LoVo (cell line): ENCODE data around the gene SYT11.
A peak's percentile ranks its signal among the peaks of the same experiment; 100 is the strongest.
"Not testable (repeated sequence)": the region's sequence is repeated elsewhere in the genome, so short reads cannot be mapped to it uniquely, and the experiment has no call there.

Experiments
- DNase-seq: peaks from one replicate; pipeline ENCODE4 v3.0.0-alpha.2; 2016; ENCODE audit warnings: low spot score

SYT11 gene

GRCh38 chr1:155899683-155900082 lies 40.3 kb downstream of the SYT11 start:
- no peak for DNase-seq

DNA sequence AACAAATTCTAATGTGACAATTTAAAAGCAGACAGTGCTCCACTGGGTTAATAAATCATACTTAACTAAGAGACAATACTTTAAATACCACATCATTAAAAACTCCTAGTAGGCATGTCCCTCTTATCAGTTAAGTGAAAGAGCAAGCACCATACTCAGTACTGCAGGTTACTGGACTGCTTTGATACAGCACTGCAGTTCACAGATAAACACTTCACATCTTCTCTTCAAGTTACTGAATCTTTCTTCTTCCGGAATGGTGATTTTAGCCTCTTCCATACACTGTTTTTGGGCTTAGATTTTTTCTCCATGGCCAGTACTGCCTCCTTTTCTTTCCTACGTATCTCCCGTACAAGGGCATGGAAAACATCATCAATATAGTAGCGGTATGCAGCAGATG lies 40.8 kb downstream of the SYT11 start:
- no peak for DNase-seq

- DNase-seq, result no peak
Measured at GRCh38 chr1:155904261-155904660, 44.9 kb downstream of the SYT11 start.

DNA sequence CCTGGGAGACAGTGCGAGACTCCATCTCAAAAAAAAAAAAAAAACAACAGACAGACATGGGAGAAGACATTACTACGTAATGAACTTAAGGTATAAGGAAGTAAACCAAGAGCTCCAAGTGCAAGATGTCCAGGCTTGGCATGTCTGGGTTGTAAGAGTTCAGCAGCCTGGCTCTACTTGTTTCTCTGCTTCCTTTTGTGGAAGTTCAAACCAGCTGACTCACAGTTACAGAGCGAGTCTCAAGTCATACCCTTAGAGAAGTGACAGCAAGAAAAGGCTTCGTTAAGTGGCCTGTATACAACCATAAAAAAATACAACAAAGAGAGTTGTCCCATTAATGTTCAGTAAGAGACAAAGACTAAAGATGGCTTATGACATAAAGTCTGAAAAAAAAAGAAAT lies 50.5 kb downstream of the SYT11 start:
- no peak for DNase-seq

GRCh38 chr1:155910621-155911121 lies 51.3 kb downstream of the SYT11 start:
- DNase-seq, result no peak

DNA sequence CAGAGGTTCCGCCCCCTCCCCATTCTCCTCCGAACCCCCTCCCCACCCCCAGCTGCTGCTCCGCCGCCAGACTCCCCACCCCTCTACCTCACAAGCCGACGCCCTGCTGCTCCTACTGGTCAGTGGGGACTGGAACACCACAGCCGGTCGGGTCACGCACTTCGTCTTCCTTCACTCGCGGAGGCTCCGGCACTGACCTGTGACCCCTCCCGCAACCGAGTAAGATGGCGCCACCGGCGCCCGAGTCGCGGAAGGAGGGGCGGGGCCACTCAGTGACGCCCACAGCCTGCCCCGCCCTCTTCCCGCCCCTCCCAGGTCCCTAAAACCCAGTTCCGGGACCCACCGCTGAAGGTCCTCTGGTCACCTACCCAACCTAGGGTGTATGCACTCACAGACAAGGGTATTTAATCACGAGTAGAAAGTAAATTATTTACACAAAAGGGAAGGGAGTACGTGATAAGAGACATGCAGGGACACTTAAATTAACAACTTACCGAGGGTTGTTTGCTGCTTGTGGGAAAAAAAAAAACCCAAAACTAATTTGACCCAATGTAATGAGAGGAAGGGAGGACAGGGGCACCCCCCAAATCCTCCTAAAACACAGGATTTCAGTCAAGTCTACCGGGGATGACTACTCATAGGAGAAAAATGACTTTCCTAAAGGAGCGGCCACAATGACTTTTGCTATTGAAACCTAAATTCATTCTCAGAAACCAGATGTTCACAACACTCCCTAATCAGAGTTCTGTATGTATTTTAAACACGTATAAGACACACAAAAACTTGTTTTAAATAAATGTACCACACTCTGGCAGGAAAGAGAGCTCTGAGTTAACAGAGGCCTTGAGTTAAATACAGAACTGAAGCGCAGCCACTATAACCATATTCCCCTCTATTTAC lies 52.0 kb downstream of the SYT11 start, which contains the start of gene RIT1:
Gene RIT1, minus strand, starts transcription at position 194 of the 900 bp plus-strand sequence. CDS start 588 bp downstream, outside the sequence.
- DNase-seq, result peak; percentile 88

DNA sequence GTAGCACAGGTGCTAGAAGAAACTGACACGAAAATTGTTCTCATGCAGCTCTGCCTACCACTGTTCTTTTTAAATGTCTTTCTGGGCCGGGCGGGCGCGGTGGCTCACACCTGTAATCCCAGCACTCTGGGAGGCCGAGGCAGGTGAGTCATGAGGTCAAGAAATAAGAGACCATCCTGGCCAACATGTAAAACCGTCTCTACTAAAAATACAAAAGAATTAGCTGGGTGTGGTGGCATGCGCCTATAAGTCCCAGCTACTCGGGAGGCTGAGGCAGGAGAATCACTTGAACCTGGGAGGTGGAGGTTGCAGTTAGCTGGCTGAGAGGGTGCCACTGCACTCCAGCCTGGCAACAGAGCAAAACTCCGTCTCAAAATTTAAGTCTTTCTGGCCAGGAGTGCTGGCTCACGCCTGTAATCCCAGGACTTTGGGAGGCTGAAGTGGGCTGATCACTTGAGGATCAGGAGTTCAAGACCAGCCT lies 52.7 kb downstream of the SYT11 start:
- peak; percentile 45 for DNase-seq

- no peak for DNase-seq
Measured at GRCh38 chr1:155913969-155914757, 54.8 kb downstream of the SYT11 start.

DNA sequence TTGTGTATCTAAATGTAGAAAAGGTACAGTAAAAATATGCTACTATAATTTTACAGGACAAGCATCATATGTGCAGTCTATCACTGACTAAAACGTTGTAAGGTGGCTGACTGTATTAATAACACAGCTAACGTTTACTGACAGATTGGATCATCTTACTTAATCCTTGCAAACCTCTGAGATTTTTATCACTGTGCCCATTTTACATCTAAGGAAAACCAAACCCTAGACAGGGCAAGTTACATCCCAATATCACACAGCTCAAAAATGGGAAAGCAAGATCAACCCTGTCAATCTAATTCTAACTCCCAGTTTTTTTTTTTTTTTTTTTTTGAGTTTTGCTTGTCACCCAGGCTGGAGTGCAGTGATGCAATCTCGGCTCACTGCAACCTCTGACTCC lies 59.3 kb downstream of the SYT11 start:
- no peak for DNase-seq

DNA sequence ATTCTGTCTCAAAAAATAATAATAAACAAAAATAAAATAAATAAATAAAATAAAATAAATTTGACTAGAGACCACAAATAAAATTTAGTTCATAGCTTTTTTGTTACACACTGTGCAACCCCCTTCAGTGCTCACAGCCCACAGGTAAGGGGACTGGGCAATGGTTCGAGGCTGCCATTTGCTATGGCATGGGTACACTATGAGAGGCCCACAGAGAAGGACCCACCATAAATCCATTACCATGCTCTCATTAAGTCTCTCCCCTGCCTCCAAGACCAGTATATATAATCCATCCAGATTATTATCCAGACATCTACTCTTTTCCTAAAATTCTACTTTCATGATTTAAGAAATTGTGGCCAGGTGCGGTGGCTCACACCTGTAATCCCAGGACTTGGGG lies 60.4 kb downstream of the SYT11 start:
- DNase-seq, result no peak

DNA sequence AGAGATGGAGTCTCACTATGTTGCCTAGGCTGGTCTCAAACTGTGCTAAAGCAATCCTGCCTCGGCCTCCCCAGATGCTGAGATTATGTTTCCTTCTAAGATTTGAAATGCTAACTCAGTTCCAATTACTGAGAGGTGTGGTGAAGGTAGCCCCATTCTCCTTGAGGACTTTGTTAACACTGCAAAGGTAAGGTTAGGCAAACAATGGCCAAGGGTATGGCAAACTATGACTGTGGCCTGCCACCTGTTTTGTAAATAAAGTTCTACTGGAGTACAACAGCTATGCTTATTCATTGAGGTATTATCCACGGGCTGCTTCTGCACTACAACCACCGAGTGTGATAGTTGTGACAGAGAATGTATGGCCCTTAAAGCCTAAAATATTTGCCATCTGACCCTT lies 61.4 kb downstream of the SYT11 start:
- no peak for DNase-seq

- no peak for DNase-seq
Measured at GRCh38 chr1:155925506-155925905, 66.1 kb downstream of the SYT11 start.

- DNase-seq, result peak; percentile 65
Measured at GRCh38 chr1:155929057-155929456, 69.7 kb downstream of the SYT11 start.

DNA sequence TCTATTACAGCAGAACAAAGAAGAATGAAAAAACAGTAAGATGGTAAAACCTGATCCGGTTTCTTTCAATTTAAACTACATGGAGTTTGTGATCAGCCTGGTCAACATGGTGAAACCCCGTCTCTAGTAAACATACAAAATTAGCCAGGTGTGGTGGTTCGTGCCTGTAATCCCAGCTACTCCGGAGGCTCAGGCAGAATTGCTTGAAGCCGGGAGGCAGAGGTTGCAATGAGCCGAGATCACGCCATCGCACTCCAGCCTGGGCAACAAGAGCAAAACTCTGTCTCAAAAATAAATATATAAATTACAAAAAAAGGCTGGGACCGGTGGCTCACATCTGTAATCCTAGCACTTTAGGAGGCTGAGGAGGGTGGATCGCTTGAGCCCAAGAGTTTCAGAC lies 71.4 kb downstream of the SYT11 start:
- DNase-seq, result not testable (repeated sequence)

- DNase-seq, result peak; percentile 61
Measured at GRCh38 chr1:155931332-155932038, 72.1 kb downstream of the SYT11 start.

DNA sequence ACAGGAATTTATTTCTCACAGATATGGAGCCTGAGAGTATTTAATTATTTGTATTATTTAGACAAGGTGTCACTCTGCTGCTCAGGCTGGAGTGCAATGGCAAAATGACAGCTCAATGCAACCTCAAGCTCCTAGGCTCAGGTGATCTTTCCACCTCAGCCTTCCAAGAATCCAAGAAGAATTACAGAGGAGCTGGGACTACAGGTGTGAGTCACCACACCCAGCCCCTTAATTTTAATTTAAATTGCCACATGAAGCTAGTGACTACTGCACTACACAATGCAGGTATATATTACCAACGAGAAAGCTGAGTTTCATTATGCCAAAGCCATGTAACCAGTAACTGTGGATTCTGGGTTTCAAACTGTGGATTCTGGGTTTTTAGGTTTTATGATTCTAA lies 72.7 kb downstream of the SYT11 start:
- peak; percentile 67 for DNase-seq

GRCh38 chr1:155932487-155932886 lies 73.1 kb downstream of the SYT11 start:
- no peak for DNase-seq

DNA sequence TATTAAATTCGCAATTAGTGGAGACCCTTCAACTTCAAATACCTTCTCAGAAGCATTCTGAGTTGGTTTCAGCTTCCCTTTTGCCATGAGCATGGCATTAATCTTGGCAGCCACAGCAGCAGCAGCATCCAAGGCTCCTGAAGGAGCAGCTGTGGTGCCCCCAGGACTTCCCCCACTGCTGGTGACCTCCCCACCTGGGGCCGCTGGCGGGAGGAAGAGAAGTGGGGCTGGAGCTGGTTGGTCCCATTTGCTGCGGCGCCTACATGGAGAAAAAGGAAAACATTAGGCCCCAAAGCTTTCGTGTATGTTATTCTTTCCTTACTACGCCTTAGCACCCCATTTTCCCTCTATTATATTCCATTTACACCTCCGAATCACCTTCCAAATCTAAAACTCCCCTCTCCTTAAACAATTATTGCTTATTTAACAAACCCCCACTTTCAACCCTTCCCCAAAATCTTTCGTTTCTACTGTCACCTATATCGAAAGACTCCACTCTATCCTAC lies 74.3 kb downstream of the SYT11 start:
- DNase-seq, result no peak

- DNase-seq, result peak; percentile 99
Measured at GRCh38 chr1:155934097-155934935, 74.9 kb downstream of the SYT11 start, which contains the start of gene KHDC4. TSS of gene KHDC4 (minus strand) at chr1:155934413. CDS start at chr1:155934373, 40 bp downstream.
